Activated T-helper 17 cell treated with anti-CD3 and anti-CD28 coated beads, Interleukin-2, amount 50 U/mL, for 72 hours (primary cell): ENCODE measurements around the gene RRBP1. TPM values are rescaled to one million over a fixed set of nuclear protein-coding genes. Genes with fewer than 3 reads are reported as not detected.

Source experiments
- ATAC-seq: fragments of 150-1000 bp; cut with Tn5 transposase; replicated peaks from 2 replicates; pipeline ENCODE4 v1.10.0; 2021; ENCODE audit warnings: mild to moderate bottlenecking, moderate library complexity
- H3K27ac Mint-ChIP-seq: one replicate; pipeline ENCODE4 v1.8.0; 2022; ENCODE audit warnings: mixed read lengths
- H3K27me3 Mint-ChIP-seq: one replicate; pipeline ENCODE4 v1.8.0; 2022; ENCODE audit warnings: mixed read lengths
- H3K36me3 Mint-ChIP-seq: one replicate; pipeline ENCODE4 v1.8.0; 2022; ENCODE audit warnings: low read depth, mild to moderate bottlenecking, mixed read lengths
- H3K4me1 Mint-ChIP-seq: one replicate; pipeline ENCODE4 v1.8.0; 2022; ENCODE audit warnings: mixed read lengths
- H3K4me3 Mint-ChIP-seq: one replicate; pipeline ENCODE4 v1.8.0; 2022; ENCODE audit warnings: mild to moderate bottlenecking, mixed read lengths
- H3K9me3 Mint-ChIP-seq: one replicate; pipeline ENCODE4 v1.8.0; 2022; ENCODE audit warnings: mixed read lengths
- total RNA-seq, 2 donors: library from RNA; stranded (reverse); gene quantifications; one replicate each; pipeline ENCODE4 v1.2.3, GENCODE V29; 2022

RRBP1 gene
- total RNA-seq, 2 donors from 2014 or later, result 21.6 to 32.5 TPM

GRCh38 chr20:17610566-17611289, 71.3 kb downstream of the RRBP1 start:
- H3K27ac Mint-ChIP-seq, result peak overlapping the region; percentile 83
- no peaks in the 10 kb centered on the region for H3K9me3 Mint-ChIP-seq
- ATAC-seq, result peak; percentile 81
- H3K36me3 Mint-ChIP-seq, result peaks cover 13% of the 10 kb centered on the region
- peak overlapping the region; percentile 71 for H3K4me3 Mint-ChIP-seq
- peaks cover 17% of the 10 kb centered on the region for H3K4me1 Mint-ChIP-seq
- H3K27me3 Mint-ChIP-seq, result no peaks in the 10 kb centered on the region

- Mint-ChIP-seq H3K4me3 (peak overlapping the region; percentile 71), H3K9me3 (no peaks in the 10 kb centered on the region), H3K27me3 (no peaks in the 10 kb centered on the region), H3K4me1 (peaks cover 17% of the 10 kb centered on the region), H3K27ac (peak overlapping the region; percentile 83), H3K36me3 (peaks cover 21% of the 10 kb centered on the region)
- no peak for ATAC-seq
Measured at GRCh38 chr20:17609811-17610377, 72.1 kb downstream of the RRBP1 start.

GRCh38 chr20:17608701-17609497, 73.1 kb downstream of the RRBP1 start:
- Mint-ChIP-seq H3K27me3 (no peaks in the 10 kb centered on the region), H3K4me1 (peaks cover 17% of the 10 kb centered on the region), H3K27ac (peak overlapping the region; percentile 29), H3K36me3 (peaks cover 29% of the 10 kb centered on the region), H3K9me3 (no peaks in the 10 kb centered on the region), H3K4me3 (no peak overlapping the region)
- ATAC-seq, result no peak

- H3K9me3 Mint-ChIP-seq, result no peaks in the 10 kb centered on the region
- H3K27me3 Mint-ChIP-seq, result no peaks in the 10 kb centered on the region
- peaks cover 21% of the 10 kb centered on the region for H3K4me1 Mint-ChIP-seq
- ATAC-seq, result no peak
- H3K4me3 Mint-ChIP-seq, result no peak overlapping the region
- peaks cover 47% of the 10 kb centered on the region for H3K36me3 Mint-ChIP-seq
- H3K27ac Mint-ChIP-seq, result no peak overlapping the region
Measured at GRCh38 chr20:17606001-17606400, 76.0 kb downstream of the RRBP1 start.

- H3K4me3 Mint-ChIP-seq, result no peak overlapping the region
- H3K4me1 Mint-ChIP-seq, result peaks cover 20% of the 10 kb centered on the region
- ATAC-seq, result no peak
- peaks cover 54% of the 10 kb centered on the region for H3K36me3 Mint-ChIP-seq
- no peaks in the 10 kb centered on the region for H3K9me3 Mint-ChIP-seq
- H3K27ac Mint-ChIP-seq, result no peak overlapping the region
- no peaks in the 10 kb centered on the region for H3K27me3 Mint-ChIP-seq
Measured at GRCh38 chr20:17605131-17605660, 76.8 kb downstream of the RRBP1 start.

GRCh38 chr20:17602493-17602892, 79.5 kb downstream of the RRBP1 start:
- ATAC-seq, result no peak
- no peak overlapping the region for H3K4me3 Mint-ChIP-seq
- peaks cover 10% of the 10 kb centered on the region for H3K4me1 Mint-ChIP-seq
- H3K27ac Mint-ChIP-seq, result no peak overlapping the region
- peaks cover 46% of the 10 kb centered on the region for H3K36me3 Mint-ChIP-seq
- H3K27me3 Mint-ChIP-seq, result no peaks in the 10 kb centered on the region
- H3K9me3 Mint-ChIP-seq, result no peaks in the 10 kb centered on the region

GRCh38 chr20:17601957-17602356, 80.1 kb downstream of the RRBP1 start:
- H3K4me1 Mint-ChIP-seq, result peaks cover 10% of the 10 kb centered on the region
- H3K36me3 Mint-ChIP-seq, result peaks cover 44% of the 10 kb centered on the region
- no peak overlapping the region for H3K4me3 Mint-ChIP-seq
- H3K9me3 Mint-ChIP-seq, result no peaks in the 10 kb centered on the region
- peak overlapping the region; percentile 66 for H3K27ac Mint-ChIP-seq
- H3K27me3 Mint-ChIP-seq, result no peaks in the 10 kb centered on the region
- ATAC-seq, result no peak

GRCh38 chr20:17598013-17598550, 84.0 kb downstream of the RRBP1 start:
- Mint-ChIP-seq H3K4me1 (peaks cover 27% of the 10 kb centered on the region), H3K36me3 (peaks cover 18% of the 10 kb centered on the region), H3K27ac (no peak overlapping the region), H3K4me3 (no peak overlapping the region), H3K27me3 (no peaks in the 10 kb centered on the region), H3K9me3 (no peaks in the 10 kb centered on the region)
- no peak for ATAC-seq

- no peak overlapping the region for H3K4me3 Mint-ChIP-seq
- no peaks in the 10 kb centered on the region for H3K9me3 Mint-ChIP-seq
- peaks cover 11% of the 10 kb centered on the region for H3K36me3 Mint-ChIP-seq
- peak overlapping the region; percentile 39 for H3K27ac Mint-ChIP-seq
- no peak for ATAC-seq
- H3K4me1 Mint-ChIP-seq, result peaks cover 23% of the 10 kb centered on the region
- H3K27me3 Mint-ChIP-seq, result no peaks in the 10 kb centered on the region
Measured at GRCh38 chr20:17595856-17596255, 86.2 kb downstream of the RRBP1 start.

- Mint-ChIP-seq H3K36me3 (peaks cover 6% of the 10 kb centered on the region), H3K4me1 (peaks cover 23% of the 10 kb centered on the region), H3K27ac (peak overlapping the region; percentile 58)
Measured at GRCh38 chr20:17594443-17594842, 87.6 kb downstream of the RRBP1 start.

GRCh38 chr20:17593902-17594301, 88.1 kb downstream of the RRBP1 start:
- Mint-ChIP-seq H3K4me1 (peaks cover 23% of the 10 kb centered on the region), H3K27me3 (no peaks in the 10 kb centered on the region)

More at GRCh38 chr20:17594443-17594842, 87.6 kb downstream of the RRBP1 start:
- Mint-ChIP-seq H3K4me3 (no peak overlapping the region), H3K9me3 (no peaks in the 10 kb centered on the region), H3K27me3 (no peaks in the 10 kb centered on the region)
- no peak for ATAC-seq

GRCh38 chr20:17590245-17590644, 91.8 kb downstream of the RRBP1 start:
- H3K36me3 Mint-ChIP-seq, result peaks cover 6% of the 10 kb centered on the region
- H3K4me1 Mint-ChIP-seq, result peaks cover 18% of the 10 kb centered on the region
- no peaks in the 10 kb centered on the region for H3K27me3 Mint-ChIP-seq
- no peak overlapping the region for H3K4me3 Mint-ChIP-seq
- no peaks in the 10 kb centered on the region for H3K9me3 Mint-ChIP-seq
- no peak for ATAC-seq
- no peak overlapping the region for H3K27ac Mint-ChIP-seq

More at GRCh38 chr20:17593902-17594301, 88.1 kb downstream of the RRBP1 start:
- H3K9me3 Mint-ChIP-seq, result no peaks in the 10 kb centered on the region
- H3K36me3 Mint-ChIP-seq, result peaks cover 6% of the 10 kb centered on the region
- no peak for ATAC-seq
- H3K27ac Mint-ChIP-seq, result no peak overlapping the region
- H3K4me3 Mint-ChIP-seq, result no peak overlapping the region

- no peak overlapping the region for H3K4me3 Mint-ChIP-seq
- H3K27me3 Mint-ChIP-seq, result no peaks in the 10 kb centered on the region
- H3K27ac Mint-ChIP-seq, result no peak overlapping the region
- H3K9me3 Mint-ChIP-seq, result no peaks in the 10 kb centered on the region
- peaks cover 12% of the 10 kb centered on the region for H3K4me1 Mint-ChIP-seq
- ATAC-seq, result no peak
- peaks cover 6% of the 10 kb centered on the region for H3K36me3 Mint-ChIP-seq
Measured at GRCh38 chr20:17589161-17589834, 92.7 kb downstream of the RRBP1 start.

GRCh38 chr20:17587824-17588223, 94.2 kb downstream of the RRBP1 start:
- Mint-ChIP-seq H3K4me3 (no peak overlapping the region), H3K27ac (no peak overlapping the region), H3K4me1 (peaks cover 9% of the 10 kb centered on the region), H3K9me3 (no peaks in the 10 kb centered on the region), H3K36me3 (peaks cover 6% of the 10 kb centered on the region), H3K27me3 (no peaks in the 10 kb centered on the region)
- ATAC-seq, result no peak
